MM.1S (cell line): ENCODE results near the gene HOXB3.
A peak's percentile ranks its signal among the peaks of the same experiment; 100 is the strongest.

ENCODE experiments used
- DNase-seq: peaks from one replicate; pipeline ENCODE4 v3.0.0-alpha.2; 2015
- H2AFZ ChIP-seq: fragments of 300-600 bp; sonication (generic); 2 replicates; pipeline ENCODE4 v1.6.0; 2016; ENCODE audit warnings: antibody characterized with exemption, low read length
- H3F3A ChIP-seq: fragments of 300-600 bp; sonication (generic); 2 replicates; pipeline ENCODE4 v1.6.1; 2016; ENCODE audit warnings: mild to moderate bottlenecking, antibody characterized with exemption, low read length, moderate library complexity, mixed read lengths; ENCODE audit not compliant: insufficient read depth
- H3K27ac ChIP-seq: fragments of 300-600 bp; sonication (generic); 2 replicates; pipeline ENCODE4 v1.5.1; 2016; ENCODE audit warnings: mild to moderate bottlenecking, low read length
- H3K27me3 ChIP-seq: fragments of 300-600 bp; sonication (generic); replicated peaks from 2 replicates; pipeline ENCODE4 v1.6.0; 2016; ENCODE audit warnings: low read length; ENCODE audit not compliant: insufficient read depth
- H3K36me3 ChIP-seq: fragments of 300-600 bp; sonication (generic); replicated peaks from 2 replicates; pipeline ENCODE4 v1.6.1; 2016; ENCODE audit warnings: mild to moderate bottlenecking, low read length, mixed read lengths; ENCODE audit not compliant: insufficient read depth
- H3K4me1 ChIP-seq: fragments of 300-600 bp; sonication (generic); 2 replicates; pipeline ENCODE4 v1.6.1; 2016; ENCODE audit warnings: low read length, mixed read lengths
- H3K4me2 ChIP-seq: fragments of 300-600 bp; sonication (generic); 2 replicates; pipeline ENCODE4 v1.6.0; 2016; ENCODE audit warnings: low read depth, low read length
- H3K4me3 ChIP-seq: fragments of 300-600 bp; sonication (generic); 2 replicates; pipeline ENCODE4 v1.5.1; 2016; ENCODE audit warnings: low read length, mixed read lengths
- H3K79me2 ChIP-seq: fragments of 300-600 bp; sonication (generic); 2 replicates; pipeline ENCODE4 v1.6.1; 2016; ENCODE audit warnings: mixed run types, low read length, mixed read lengths
- H3K9ac ChIP-seq: fragments of 300-600 bp; sonication (generic); 2 replicates; pipeline ENCODE4 v1.6.1; 2016; ENCODE audit warnings: low read length, mixed read lengths
- H3K9me2 ChIP-seq: fragments of 300-600 bp; sonication (generic); replicated peaks from 2 replicates; pipeline ENCODE4 v1.6.1; 2016; ENCODE audit warnings: mild to moderate bottlenecking, low read length, mixed read lengths; ENCODE audit not compliant: insufficient read depth
- H3K9me3 ChIP-seq: fragments of 300-600 bp; sonication (generic); replicated peaks from 2 replicates; pipeline ENCODE4 v1.6.1; 2016; ENCODE audit warnings: mild to moderate bottlenecking, low read length, mixed read lengths; ENCODE audit not compliant: insufficient read depth
- H4K20me1 ChIP-seq: fragments of 300-600 bp; sonication (generic); 2 replicates; pipeline ENCODE4 v1.6.1; 2016; ENCODE audit warnings: mild to moderate bottlenecking, low read length, moderate library complexity, mixed read lengths; ENCODE audit not compliant: insufficient read depth
- EZH2 ChIP-seq: fragments of 300-600 bp; sonication (generic); optimal IDR thresholded peaks from 2 replicates; pipeline ENCODE3; 2017; ENCODE audit warnings: low read depth, mild to moderate bottlenecking, antibody characterized with exemption, low read length, mixed read lengths
- EZH2phosphoT487 ChIP-seq: fragments of 300-600 bp; sonication (generic); IDR thresholded peaks from 2 replicates; pipeline ENCODE4 v1.6.1; 2018; ENCODE audit warnings: antibody characterized with exemption, low read length
- TF ChIP-seq, protein P1 (sequence below): fragments of 300-600 bp; sonication (generic); IDR thresholded peaks from 2 replicates; pipeline ENCODE4 v1.5.1; 2016; ENCODE audit warnings: antibody characterized with exemption, low read length, mixed read lengths

HOXB3 gene

GRCh38 chr17:48625495-48626244 is 35.6 kb upstream of the HOXB3 start:
- Histone ChIP-seq H2AFZ (peak overlapping the region; percentile 25), H3K4me1 (no peaks in the 10 kb centered on the region), H3K9me2 (no peaks in the 10 kb centered on the region), H3F3A (no peaks in the 10 kb centered on the region), H3K9me3 (no peaks in the 10 kb centered on the region), H3K4me3 (peak overlapping the region; percentile 52), H3K4me2 (peak overlapping the region; percentile 91), H3K27me3 (peaks cover 92% of the 10 kb centered on the region), H3K36me3 (no peaks in the 10 kb centered on the region), H3K9ac (no peak overlapping the region; the same call in 1 of the 2 replicates), H4K20me1 (no peaks in the 10 kb centered on the region), H3K79me2 (no peaks in the 10 kb centered on the region), H3K27ac (no peak overlapping the region)
- DNase-seq, result peak; percentile 72
- TF ChIP-seq, protein P1, sequence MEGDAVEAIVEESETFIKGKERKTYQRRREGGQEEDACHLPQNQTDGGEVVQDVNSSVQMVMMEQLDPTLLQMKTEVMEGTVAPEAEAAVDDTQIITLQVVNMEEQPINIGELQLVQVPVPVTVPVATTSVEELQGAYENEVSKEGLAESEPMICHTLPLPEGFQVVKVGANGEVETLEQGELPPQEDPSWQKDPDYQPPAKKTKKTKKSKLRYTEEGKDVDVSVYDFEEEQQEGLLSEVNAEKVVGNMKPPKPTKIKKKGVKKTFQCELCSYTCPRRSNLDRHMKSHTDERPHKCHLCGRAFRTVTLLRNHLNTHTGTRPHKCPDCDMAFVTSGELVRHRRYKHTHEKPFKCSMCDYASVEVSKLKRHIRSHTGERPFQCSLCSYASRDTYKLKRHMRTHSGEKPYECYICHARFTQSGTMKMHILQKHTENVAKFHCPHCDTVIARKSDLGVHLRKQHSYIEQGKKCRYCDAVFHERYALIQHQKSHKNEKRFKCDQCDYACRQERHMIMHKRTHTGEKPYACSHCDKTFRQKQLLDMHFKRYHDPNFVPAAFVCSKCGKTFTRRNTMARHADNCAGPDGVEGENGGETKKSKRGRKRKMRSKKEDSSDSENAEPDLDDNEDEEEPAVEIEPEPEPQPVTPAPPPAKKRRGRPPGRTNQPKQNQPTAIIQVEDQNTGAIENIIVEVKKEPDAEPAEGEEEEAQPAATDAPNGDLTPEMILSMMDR, result no peak
- TF ChIP-seq EZH2 (no peak), EZH2phosphoT487 (no peak)

DNA sequence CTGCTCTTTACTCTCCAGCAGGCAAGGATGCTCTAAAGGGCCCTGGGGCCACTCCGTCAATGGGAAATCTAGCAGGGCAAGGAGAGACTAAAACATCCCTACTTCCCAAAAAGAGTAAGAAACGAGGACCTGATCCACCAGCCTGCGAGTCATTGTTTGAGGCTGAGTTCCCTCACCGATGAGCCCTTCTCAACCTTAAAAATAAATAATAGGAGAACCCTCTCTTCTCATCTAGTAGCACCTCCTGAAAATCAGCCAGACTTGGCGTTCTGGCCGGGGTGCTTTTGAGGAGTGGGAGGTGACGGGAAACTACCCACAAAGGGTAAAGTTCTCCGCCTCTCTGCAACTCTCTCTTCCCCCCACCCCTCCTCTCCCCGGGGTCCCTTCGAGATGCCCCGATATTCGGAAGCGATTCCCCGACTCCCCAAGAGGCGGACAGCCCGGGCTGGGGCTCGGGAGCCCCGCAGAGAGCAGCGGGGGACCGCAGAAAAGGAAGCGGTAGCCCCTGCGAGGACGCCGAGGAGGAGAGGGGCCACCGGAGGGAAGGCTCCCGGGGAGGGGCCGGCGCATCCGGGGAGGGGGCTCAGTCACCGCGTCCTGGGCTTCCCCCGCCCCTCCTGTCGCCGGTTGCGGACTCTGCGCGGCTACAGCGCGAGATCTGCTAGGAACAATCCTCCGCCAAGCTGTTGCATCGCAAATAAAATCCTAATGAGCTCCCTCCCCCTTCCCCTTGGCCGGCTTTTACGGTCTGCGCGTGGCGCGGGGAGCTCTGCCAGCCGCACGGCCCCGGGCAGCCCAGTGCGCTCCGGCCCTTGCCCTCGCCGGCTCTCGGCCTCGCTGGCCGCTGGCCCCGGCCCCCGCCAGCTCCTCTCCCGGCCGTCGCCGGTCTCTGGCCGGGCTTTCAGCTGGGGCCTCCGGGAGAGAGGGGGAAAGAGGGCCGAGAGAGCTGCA is 34.8 kb upstream of the HOXB3 start:
- no peaks in the 10 kb centered on the region for H3K36me3 ChIP-seq
- no peak for DNase-seq
- 0 out of 2 replicates have a peak overlapping the region, but pooled peaks have one; percentile 25 for H2AFZ ChIP-seq
- no peaks in the 10 kb centered on the region for H3K9me2 ChIP-seq
- H3K79me2 ChIP-seq, result no peaks in the 10 kb centered on the region
- no peak for TF ChIP-seq EZH2
- TF ChIP-seq EZH2phosphoT487, result no peak
- no peaks in the 10 kb centered on the region for H3K9me3 ChIP-seq
- no peaks in the 10 kb centered on the region for H3F3A ChIP-seq
- H3K27me3 ChIP-seq, result peaks cover 92% of the 10 kb centered on the region
- no peak overlapping the region for H3K9ac ChIP-seq
- no peak overlapping the region for H3K27ac ChIP-seq
- peak overlapping the region; percentile 91 for H3K4me2 ChIP-seq
- H3K4me1 ChIP-seq, result no peaks in the 10 kb centered on the region
- H4K20me1 ChIP-seq, result no peaks in the 10 kb centered on the region
- H3K4me3 ChIP-seq, result peak overlapping the region; percentile 52

DNA sequence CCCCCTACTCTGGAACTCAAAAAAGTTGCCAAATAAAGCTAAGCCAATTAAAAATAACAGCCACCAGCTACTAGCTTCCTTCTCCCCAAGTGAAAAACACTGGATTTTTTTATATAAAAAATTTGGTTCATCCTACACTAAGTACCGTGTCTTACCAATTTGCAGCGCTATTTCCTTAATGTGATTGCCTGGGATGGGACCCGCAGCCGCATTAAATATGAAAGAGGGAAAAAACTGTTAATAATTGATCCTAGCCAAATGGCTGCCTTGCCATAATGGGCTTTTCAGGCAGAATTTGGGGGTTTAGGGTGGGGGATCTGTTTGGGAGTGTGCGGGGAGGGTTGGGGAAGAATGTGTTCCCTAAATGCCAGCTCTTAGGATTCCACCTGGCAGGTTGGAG is 34.1 kb upstream of the HOXB3 start:
- TF ChIP-seq EZH2 (no peak), EZH2phosphoT487 (no peak)
- TF ChIP-seq, protein P1, result no peak
- H3K9me2 ChIP-seq, result no peaks in the 10 kb centered on the region
- H2AFZ ChIP-seq, result no peak overlapping the region
- no peaks in the 10 kb centered on the region for H3K36me3 ChIP-seq
- H3F3A ChIP-seq, result no peaks in the 10 kb centered on the region
- no peak overlapping the region for H3K27ac ChIP-seq
- H3K79me2 ChIP-seq, result no peaks in the 10 kb centered on the region
- H3K4me3 ChIP-seq, result no peak overlapping the region
- no peaks in the 10 kb centered on the region for H3K9me3 ChIP-seq
- no peak for DNase-seq
- H3K27me3 ChIP-seq, result peaks cover 92% of the 10 kb centered on the region
- no peaks in the 10 kb centered on the region for H3K4me1 ChIP-seq
- no peak overlapping the region for H3K9ac ChIP-seq
- no peaks in the 10 kb centered on the region for H4K20me1 ChIP-seq
- no peak overlapping the region for H3K4me2 ChIP-seq
